Vagina (tissue), 2 donors: Measurements from ENCODE around the gene ECEL1.

Experiments
- CTCF ChIP-seq, 3 experiments: fragments of 450-650 bp in 2 of 3; fragments of 200-600 bp in 1 of 3; sonication (generic) in 1 of 3; IDR thresholded peaks; one replicate each; pipeline ENCODE4 v1.5.1; 2017 to 2019; ENCODE audit warnings: antibody characterized with exemption in 3 of 3, mild to moderate bottlenecking in 2 of 3, moderate library complexity in 2 of 3
- POLR2A ChIP-seq, 2 donors: fragments of 450-650 bp; IDR thresholded peaks; one replicate each; pipeline ENCODE4 v1.6.1; 2017; ENCODE audit warnings: antibody characterized with exemption in 2 of 2, mild to moderate bottlenecking in 2 of 2, moderate library complexity in 2 of 2
- POLR2AphosphoS5 ChIP-seq, 2 donors: sonication (generic); formaldehyde crosslinking; IDR thresholded peaks; one replicate each; pipeline ENCODE4 v1.9.0; 2017; ENCODE audit warnings: antibody characterized with exemption in 2 of 2, mild to moderate bottlenecking in 2 of 2, low read depth in 1 of 2; ENCODE audit not compliant: insufficient read depth in 1 of 2

GRCh38 chr2:232458661-232459418 lies 28.8 kb downstream of the ECEL1 start:
- TF ChIP-seq CTCF (IDR thresholded peaks at IDR 0.05) (no peak), POLR2A (IDR thresholded peaks at IDR 0.05) (no peak), POLR2AphosphoS5 (IDR thresholded peaks at IDR 0.05; ENCODE audit: insufficient read depth in 1 of 2, low read depth in 1 of 2) (no peak)
